HG03439 (cell line): Measurements from ENCODE around the gene ACTN4.

ENCODE experiments used
- ATAC-seq: cut with Tn5 transposase; IDR thresholded peaks from one replicate; pipeline ENCODE4 v1.9.1; 2021; ENCODE audit warnings: mild to moderate bottlenecking, moderate library complexity; ENCODE audit not compliant: unreplicated experiment

ACTN4 gene

GRCh38 chr19:38635483-38636399 is 11.7 kb upstream of the ACTN4 start:
- no peak for ATAC-seq

- ATAC-seq, result no peak
These were observed 9.0 kb upstream of the ACTN4 start for GRCh38 chr19:38638461-38638860.

GRCh38 chr19:38639679-38640078 is 7.8 kb upstream of the ACTN4 start:
- ATAC-seq, result no peak

GRCh38 chr19:38640368-38640767 is 7.1 kb upstream of the ACTN4 start:
- ATAC-seq, result no peak

- ATAC-seq, result no peak
These were observed 5.3 kb upstream of the ACTN4 start for GRCh38 chr19:38642176-38642575.

GRCh38 chr19:38644719-38645118 is 2.7 kb upstream of the ACTN4 start:
- ATAC-seq, result no peak

- no peak for ATAC-seq
These were observed 718 bp downstream of the ACTN4 start for GRCh38 chr19:38647966-38648768.

GRCh38 chr19:38648769-38649304 is 1.4 kb downstream of the ACTN4 start:
- no peak for ATAC-seq

- no peak for ATAC-seq
These were observed 2.1 kb downstream of the ACTN4 start for GRCh38 chr19:38649305-38650171.

- ATAC-seq, result no peak
These were observed 2.8 kb downstream of the ACTN4 start for GRCh38 chr19:38650172-38650775.

GRCh38 chr19:38650911-38651584 is 3.6 kb downstream of the ACTN4 start:
- no peak for ATAC-seq

- ATAC-seq, result no peak
These were observed 5.7 kb downstream of the ACTN4 start for GRCh38 chr19:38653028-38653571.

- no peak for ATAC-seq
These were observed 7.2 kb downstream of the ACTN4 start for GRCh38 chr19:38654628-38655055.

GRCh38 chr19:38655148-38655824 is 7.8 kb downstream of the ACTN4 start:
- no peak for ATAC-seq

- no peak for ATAC-seq
These were observed 8.9 kb downstream of the ACTN4 start for GRCh38 chr19:38656171-38656981.

- no peak for ATAC-seq
These were observed 10.3 kb downstream of the ACTN4 start for GRCh38 chr19:38657633-38658222.

GRCh38 chr19:38658462-38659306 is 11.2 kb downstream of the ACTN4 start:
- no peak for ATAC-seq
